GM23338 (cell line): ENCODE measurements around the gene PTPRN2. TPM values are rescaled to one million over a fixed set of nuclear protein-coding genes. Genes with fewer than 3 reads are reported as not detected.

Experiments used
- ATAC-seq: fragments of 200-7000 bp; cut with Tn5 transposase; 3 replicates; pipeline ENCODE4 v1.9.1; 2020
- DNase-seq: peaks from one replicate; pipeline ENCODE4 v3.0.0-alpha.2; 2015; ENCODE audit warnings: low spot score
- H2AFZ ChIP-seq: fragments of 200-600 bp; sonication (generic); 2 replicates; pipeline ENCODE4 v1.8.0; 2016; ENCODE audit warnings: antibody characterized with exemption, mild to moderate bottlenecking, moderate library complexity
- H3F3A ChIP-seq: fragments of 200-600 bp; sonication (generic); replicated peaks from 2 replicates; pipeline ENCODE4 v1.8.0; 2017; ENCODE audit warnings: antibody characterized with exemption, mixed run types, low read depth
- H3K27ac ChIP-seq: fragments of 200-600 bp; sonication (generic); 2 replicates; pipeline ENCODE4 v1.6.1; 2016; ENCODE audit warnings: low read depth
- H3K27me3 ChIP-seq: fragments of 200-600 bp; sonication (generic); 2 replicates; pipeline ENCODE4 v1.8.0; 2016; ENCODE audit warnings: mild to moderate bottlenecking, mixed run types, moderate library complexity; ENCODE audit not compliant: insufficient read depth
- H3K36me3 ChIP-seq: fragments of 200-600 bp; sonication (generic); 2 replicates; pipeline ENCODE4 v1.8.0; 2016; ENCODE audit warnings: mild to moderate bottlenecking; ENCODE audit not compliant: insufficient read depth
- H3K4me1 ChIP-seq: fragments of 200-600 bp; sonication (generic); 2 replicates; pipeline ENCODE4 v1.8.0; 2016; ENCODE audit warnings: mild to moderate bottlenecking, moderate library complexity; ENCODE audit not compliant: insufficient read depth
- H3K4me2 ChIP-seq: fragments of 200-600 bp; sonication (generic); 2 replicates; pipeline ENCODE4 v1.7.1; 2017; ENCODE audit warnings: mixed run types
- H3K4me3 ChIP-seq: fragments of 200-600 bp; sonication (generic); 2 replicates; pipeline ENCODE4 v1.6.1; 2016; ENCODE audit warnings: mixed run types
- H3K79me2 ChIP-seq: fragments of 200-600 bp; sonication (generic); replicated peaks from 2 replicates; pipeline ENCODE4 v1.8.0; 2017; ENCODE audit warnings: mild to moderate bottlenecking; ENCODE audit not compliant: insufficient read depth
- H3K9me2 ChIP-seq: fragments of 200-600 bp; sonication (generic); 2 replicates; pipeline ENCODE4 v1.8.0; 2017; ENCODE audit not compliant: insufficient read depth
- H4K20me1 ChIP-seq: fragments of 200-600 bp; sonication (generic); replicated peaks from 2 replicates; pipeline ENCODE4 v1.8.0; 2017; ENCODE audit warnings: mild to moderate bottlenecking; ENCODE audit not compliant: insufficient read depth
- H3K27ac Mint-ChIP-seq: 2 replicates; pipeline ENCODE4 v1.8.0; 2020; ENCODE audit warnings: inconsistent platforms, mild to moderate bottlenecking, moderate library complexity, mixed read lengths
- H3K27me3 Mint-ChIP-seq: 3 replicates; pipeline ENCODE4 v1.8.0; 2022; ENCODE audit warnings: low read depth, mild to moderate bottlenecking, moderate library complexity, mixed read lengths, inconsistent platforms; ENCODE audit not compliant: insufficient read depth, poor library complexity
- H3K36me3 Mint-ChIP-seq: 3 replicates; pipeline ENCODE4 v1.8.0; 2021; ENCODE audit warnings: low read depth, mild to moderate bottlenecking, inconsistent platforms, moderate library complexity, mixed read lengths
- H3K4me1 Mint-ChIP-seq: 3 replicates; pipeline ENCODE4 v1.8.0; 2020; ENCODE audit warnings: mild to moderate bottlenecking, inconsistent platforms, mixed read lengths
- H3K4me3 Mint-ChIP-seq: 3 replicates; pipeline ENCODE4 v1.8.0; 2021; ENCODE audit warnings: moderate library complexity, mild to moderate bottlenecking, inconsistent platforms, mixed read lengths
- H3K9me3 Mint-ChIP-seq: 3 replicates; pipeline ENCODE4 v1.8.0; 2020; ENCODE audit warnings: moderate library complexity, mild to moderate bottlenecking, inconsistent platforms, mixed read lengths
- CREB1 ChIP-seq: fragments of 250-450 bp; sonication (Bioruptor Pico); IDR thresholded peaks from 2 replicates; pipeline ENCODE4 v1.5.0; 2020; ENCODE audit warnings: low read depth, mild to moderate bottlenecking, moderate library complexity
- EZH2 ChIP-seq: fragments of 200-600 bp; sonication (generic); IDR thresholded peaks from one replicate; pipeline ENCODE4 v1.8.0; 2017; ENCODE audit warnings: antibody characterized with exemption, mild to moderate bottlenecking, low read depth; ENCODE audit not compliant: unreplicated experiment
- EZH2phosphoT487 ChIP-seq: fragments of 200-600 bp; sonication (generic); IDR thresholded peaks from one replicate; pipeline ENCODE4 v1.8.1; 2018; ENCODE audit warnings: antibody characterized with exemption; ENCODE audit not compliant: unreplicated experiment
- JUNB ChIP-seq: IDR thresholded peaks from one replicate; pipeline ENCODE4 v1.6.1; 2016; ENCODE audit warnings: antibody characterized with exemption; ENCODE audit not compliant: unreplicated experiment
- NANOG ChIP-seq: IDR thresholded peaks from 2 replicates; pipeline ENCODE4 v1.6.1; 2016; ENCODE audit warnings: antibody characterized with exemption, borderline replicate concordance
- POLR2AphosphoS5 ChIP-seq: IDR thresholded peaks from 2 replicates; pipeline ENCODE4 v1.6.1; 2016; ENCODE audit warnings: antibody characterized with exemption, low read depth
- STAT1 ChIP-seq: IDR thresholded peaks from one replicate; pipeline ENCODE4 v1.6.1; 2016; ENCODE audit warnings: antibody characterized with exemption; ENCODE audit not compliant: unreplicated experiment
- ZNF114 ChIP-seq: fragments of 250-450 bp; sonication (Bioruptor Pico); IDR thresholded peaks from 2 replicates; pipeline ENCODE4 v1.5.0; 2020; ENCODE audit warnings: mild to moderate bottlenecking, moderate library complexity
- ZNF331 ChIP-seq: fragments of 250-450 bp; sonication (Bioruptor Pico); IDR thresholded peaks from 2 replicates; pipeline ENCODE4 v1.5.0; 2020; ENCODE audit warnings: low read depth, mild to moderate bottlenecking, moderate library complexity
- polyA plus RNA-seq: library from polyadenylated mRNA; unstranded; fragments of >200 nt; fragmentation: Nextera tagmentation; extraction: Ambion mirVana; gene quantifications from 2 replicates; pipeline ENCODE4 v1.2.1, GENCODE V29; 2016
- total RNA-seq: library from RNA; depleted of rRNA; stranded (reverse); fragments of >200 nt; shearing (Covaris generic); gene quantifications from 2 replicates; pipeline ENCODE4 v1.2.3, GENCODE V29; 2014
- TF ChIP-seq, protein P1 (sequence below): IDR thresholded peaks from one replicate; pipeline ENCODE4 v1.6.1; 2018; ENCODE audit warnings: antibody characterized with exemption; ENCODE audit not compliant: unreplicated experiment
- TF ChIP-seq, protein P2 (sequence below): IDR thresholded peaks from 2 replicates; pipeline ENCODE4 v1.6.1; 2016; ENCODE audit warnings: antibody characterized with exemption
- TF ChIP-seq, protein P3 (sequence below): fragments of 250-450 bp; sonication (Bioruptor Pico); IDR thresholded peaks from 2 replicates; pipeline ENCODE4 v1.5.0; 2020; ENCODE audit warnings: mild to moderate bottlenecking, moderate library complexity
- TF ChIP-seq, protein P4 (sequence below), 2 experiments: fragments of 200-600 bp in 1 of 2; sonication (generic) in 1 of 2; conservative IDR thresholded peaks; 2 replicates each; pipeline versions ENCODE4 v1.5.1 to v1.6.1; 2016 to 2017; ENCODE audit warnings: antibody characterized with exemption in 2 of 2, low read depth in 2 of 2, mild to moderate bottlenecking in 2 of 2, moderate library complexity in 1 of 2

PTPRN2 gene
- total and polyA plus RNA-seq, 2 experiments from 2014 or later, result 0.87 to 4.0 TPM

DNA sequence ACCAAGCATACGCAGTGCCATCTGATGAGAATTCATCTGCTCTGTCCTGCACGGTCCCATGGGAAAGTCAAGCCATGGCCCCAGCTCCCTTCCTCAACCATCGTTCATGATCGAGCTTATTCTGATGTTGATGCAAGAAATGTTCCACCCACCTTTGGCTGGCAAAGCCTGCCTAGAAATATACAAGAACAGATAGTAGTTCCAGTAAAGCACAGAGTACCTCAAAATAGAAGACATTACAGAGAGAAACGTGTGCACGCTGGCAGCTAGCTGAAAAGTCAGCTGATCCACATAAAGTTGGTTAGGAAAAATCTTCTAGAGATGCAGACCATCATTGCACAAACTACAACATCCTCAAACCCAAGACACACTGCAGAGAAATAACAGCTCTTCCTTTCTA lies 127.0 kb downstream of the PTPRN2 start:
- H3K9me2 ChIP-seq, result peaks cover 4% of the 10 kb centered on the region; the same call in 1 of the 2 replicates
- Mint-ChIP-seq H3K9me3 (peaks cover 69% of the 10 kb centered on the region), H3K4me3 (no peak overlapping the region), H3K36me3 (peaks cover 26% of the 10 kb centered on the region), H3K27me3 (peaks cover 2% of the 10 kb centered on the region), H3K4me1 (no peaks in the 10 kb centered on the region), H3K27ac (no peak overlapping the region)
- TF ChIP-seq CREB1 (CRISPR knock-in tag) (no peak), NANOG (no peak), JUNB (no peak), ZNF331 (no peak), EZH2 (no peak), STAT1 (no peak), EZH2phosphoT487 (no peak), ZNF114 (no peak), POLR2AphosphoS5 (no peak)
- TF ChIP-seq, protein P1, sequence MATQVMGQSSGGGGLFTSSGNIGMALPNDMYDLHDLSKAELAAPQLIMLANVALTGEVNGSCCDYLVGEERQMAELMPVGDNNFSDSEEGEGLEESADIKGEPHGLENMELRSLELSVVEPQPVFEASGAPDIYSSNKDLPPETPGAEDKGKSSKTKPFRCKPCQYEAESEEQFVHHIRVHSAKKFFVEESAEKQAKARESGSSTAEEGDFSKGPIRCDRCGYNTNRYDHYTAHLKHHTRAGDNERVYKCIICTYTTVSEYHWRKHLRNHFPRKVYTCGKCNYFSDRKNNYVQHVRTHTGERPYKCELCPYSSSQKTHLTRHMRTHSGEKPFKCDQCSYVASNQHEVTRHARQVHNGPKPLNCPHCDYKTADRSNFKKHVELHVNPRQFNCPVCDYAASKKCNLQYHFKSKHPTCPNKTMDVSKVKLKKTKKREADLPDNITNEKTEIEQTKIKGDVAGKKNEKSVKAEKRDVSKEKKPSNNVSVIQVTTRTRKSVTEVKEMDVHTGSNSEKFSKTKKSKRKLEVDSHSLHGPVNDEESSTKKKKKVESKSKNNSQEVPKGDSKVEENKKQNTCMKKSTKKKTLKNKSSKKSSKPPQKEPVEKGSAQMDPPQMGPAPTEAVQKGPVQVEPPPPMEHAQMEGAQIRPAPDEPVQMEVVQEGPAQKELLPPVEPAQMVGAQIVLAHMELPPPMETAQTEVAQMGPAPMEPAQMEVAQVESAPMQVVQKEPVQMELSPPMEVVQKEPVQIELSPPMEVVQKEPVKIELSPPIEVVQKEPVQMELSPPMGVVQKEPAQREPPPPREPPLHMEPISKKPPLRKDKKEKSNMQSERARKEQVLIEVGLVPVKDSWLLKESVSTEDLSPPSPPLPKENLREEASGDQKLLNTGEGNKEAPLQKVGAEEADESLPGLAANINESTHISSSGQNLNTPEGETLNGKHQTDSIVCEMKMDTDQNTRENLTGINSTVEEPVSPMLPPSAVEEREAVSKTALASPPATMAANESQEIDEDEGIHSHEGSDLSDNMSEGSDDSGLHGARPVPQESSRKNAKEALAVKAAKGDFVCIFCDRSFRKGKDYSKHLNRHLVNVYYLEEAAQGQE, result no peak
- TF ChIP-seq, protein P2, sequence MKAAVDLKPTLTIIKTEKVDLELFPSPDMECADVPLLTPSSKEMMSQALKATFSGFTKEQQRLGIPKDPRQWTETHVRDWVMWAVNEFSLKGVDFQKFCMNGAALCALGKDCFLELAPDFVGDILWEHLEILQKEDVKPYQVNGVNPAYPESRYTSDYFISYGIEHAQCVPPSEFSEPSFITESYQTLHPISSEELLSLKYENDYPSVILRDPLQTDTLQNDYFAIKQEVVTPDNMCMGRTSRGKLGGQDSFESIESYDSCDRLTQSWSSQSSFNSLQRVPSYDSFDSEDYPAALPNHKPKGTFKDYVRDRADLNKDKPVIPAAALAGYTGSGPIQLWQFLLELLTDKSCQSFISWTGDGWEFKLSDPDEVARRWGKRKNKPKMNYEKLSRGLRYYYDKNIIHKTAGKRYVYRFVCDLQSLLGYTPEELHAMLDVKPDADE, result no peak
- TF ChIP-seq, protein P3, sequence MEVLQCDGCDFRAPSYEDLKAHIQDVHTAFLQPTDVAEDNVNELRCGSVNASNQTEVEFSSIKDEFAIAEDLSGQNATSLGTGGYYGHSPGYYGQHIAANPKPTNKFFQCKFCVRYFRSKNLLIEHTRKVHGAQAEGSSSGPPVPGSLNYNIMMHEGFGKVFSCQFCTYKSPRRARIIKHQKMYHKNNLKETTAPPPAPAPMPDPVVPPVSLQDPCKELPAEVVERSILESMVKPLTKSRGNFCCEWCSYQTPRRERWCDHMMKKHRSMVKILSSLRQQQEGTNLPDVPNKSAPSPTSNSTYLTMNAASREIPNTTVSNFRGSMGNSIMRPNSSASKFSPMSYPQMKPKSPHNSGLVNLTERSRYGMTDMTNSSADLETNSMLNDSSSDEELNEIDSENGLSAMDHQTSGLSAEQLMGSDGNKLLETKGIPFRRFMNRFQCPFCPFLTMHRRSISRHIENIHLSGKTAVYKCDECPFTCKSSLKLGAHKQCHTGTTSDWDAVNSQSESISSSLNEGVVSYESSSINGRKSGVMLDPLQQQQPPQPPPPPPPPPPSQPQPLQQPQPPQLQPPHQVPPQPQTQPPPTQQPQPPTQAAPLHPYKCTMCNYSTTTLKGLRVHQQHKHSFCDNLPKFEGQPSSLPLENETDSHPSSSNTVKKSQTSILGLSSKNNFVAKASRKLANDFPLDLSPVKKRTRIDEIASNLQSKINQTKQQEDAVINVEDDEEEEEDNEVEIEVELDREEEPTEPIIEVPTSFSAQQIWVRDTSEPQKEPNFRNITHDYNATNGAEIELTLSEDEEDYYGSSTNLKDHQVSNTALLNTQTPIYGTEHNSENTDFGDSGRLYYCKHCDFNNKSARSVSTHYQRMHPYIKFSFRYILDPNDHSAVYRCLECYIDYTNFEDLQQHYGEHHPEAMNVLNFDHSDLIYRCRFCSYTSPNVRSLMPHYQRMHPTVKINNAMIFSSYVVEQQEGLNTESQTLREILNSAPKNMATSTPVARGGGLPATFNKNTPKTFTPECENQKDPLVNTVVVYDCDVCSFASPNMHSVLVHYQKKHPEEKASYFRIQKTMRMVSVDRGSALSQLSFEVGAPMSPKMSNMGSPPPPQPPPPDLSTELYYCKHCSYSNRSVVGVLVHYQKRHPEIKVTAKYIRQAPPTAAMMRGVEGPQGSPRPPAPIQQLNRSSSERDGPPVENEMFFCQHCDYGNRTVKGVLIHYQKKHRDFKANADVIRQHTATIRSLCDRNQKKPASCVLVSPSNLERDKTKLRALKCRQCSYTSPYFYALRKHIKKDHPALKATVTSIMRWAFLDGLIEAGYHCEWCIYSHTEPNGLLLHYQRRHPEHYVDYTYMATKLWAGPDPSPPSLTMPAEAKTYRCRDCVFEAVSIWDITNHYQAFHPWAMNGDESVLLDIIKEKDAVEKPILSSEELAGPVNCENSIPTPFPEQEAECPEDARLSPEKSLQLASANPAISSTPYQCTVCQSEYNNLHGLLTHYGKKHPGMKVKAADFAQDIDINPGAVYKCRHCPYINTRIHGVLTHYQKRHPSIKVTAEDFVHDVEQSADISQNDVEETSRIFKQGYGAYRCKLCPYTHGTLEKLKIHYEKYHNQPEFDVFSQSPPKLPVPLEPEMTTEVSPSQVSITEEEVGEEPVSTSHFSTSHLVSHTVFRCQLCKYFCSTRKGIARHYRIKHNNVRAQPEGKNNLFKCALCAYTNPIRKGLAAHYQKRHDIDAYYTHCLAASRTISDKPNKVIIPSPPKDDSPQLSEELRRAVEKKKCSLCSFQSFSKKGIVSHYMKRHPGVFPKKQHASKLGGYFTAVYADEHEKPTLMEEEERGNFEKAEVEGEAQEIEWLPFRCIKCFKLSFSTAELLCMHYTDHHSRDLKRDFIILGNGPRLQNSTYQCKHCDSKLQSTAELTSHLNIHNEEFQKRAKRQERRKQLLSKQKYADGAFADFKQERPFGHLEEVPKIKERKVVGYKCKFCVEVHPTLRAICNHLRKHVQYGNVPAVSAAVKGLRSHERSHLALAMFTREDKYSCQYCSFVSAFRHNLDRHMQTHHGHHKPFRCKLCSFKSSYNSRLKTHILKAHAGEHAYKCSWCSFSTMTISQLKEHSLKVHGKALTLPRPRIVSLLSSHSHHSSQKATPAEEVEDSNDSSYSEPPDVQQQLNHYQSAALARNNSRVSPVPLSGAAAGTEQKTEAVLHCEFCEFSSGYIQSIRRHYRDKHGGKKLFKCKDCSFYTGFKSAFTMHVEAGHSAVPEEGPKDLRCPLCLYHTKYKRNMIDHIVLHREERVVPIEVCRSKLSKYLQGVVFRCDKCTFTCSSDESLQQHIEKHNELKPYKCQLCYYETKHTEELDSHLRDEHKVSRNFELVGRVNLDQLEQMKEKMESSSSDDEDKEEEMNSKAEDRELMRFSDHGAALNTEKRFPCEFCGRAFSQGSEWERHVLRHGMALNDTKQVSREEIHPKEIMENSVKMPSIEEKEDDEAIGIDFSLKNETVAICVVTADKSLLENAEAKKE (CRISPR knock-in tag), result no peak
- TF ChIP-seq, protein P4, sequence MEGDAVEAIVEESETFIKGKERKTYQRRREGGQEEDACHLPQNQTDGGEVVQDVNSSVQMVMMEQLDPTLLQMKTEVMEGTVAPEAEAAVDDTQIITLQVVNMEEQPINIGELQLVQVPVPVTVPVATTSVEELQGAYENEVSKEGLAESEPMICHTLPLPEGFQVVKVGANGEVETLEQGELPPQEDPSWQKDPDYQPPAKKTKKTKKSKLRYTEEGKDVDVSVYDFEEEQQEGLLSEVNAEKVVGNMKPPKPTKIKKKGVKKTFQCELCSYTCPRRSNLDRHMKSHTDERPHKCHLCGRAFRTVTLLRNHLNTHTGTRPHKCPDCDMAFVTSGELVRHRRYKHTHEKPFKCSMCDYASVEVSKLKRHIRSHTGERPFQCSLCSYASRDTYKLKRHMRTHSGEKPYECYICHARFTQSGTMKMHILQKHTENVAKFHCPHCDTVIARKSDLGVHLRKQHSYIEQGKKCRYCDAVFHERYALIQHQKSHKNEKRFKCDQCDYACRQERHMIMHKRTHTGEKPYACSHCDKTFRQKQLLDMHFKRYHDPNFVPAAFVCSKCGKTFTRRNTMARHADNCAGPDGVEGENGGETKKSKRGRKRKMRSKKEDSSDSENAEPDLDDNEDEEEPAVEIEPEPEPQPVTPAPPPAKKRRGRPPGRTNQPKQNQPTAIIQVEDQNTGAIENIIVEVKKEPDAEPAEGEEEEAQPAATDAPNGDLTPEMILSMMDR (conservative IDR thresholded peaks at IDR 0.05; ENCODE audit: low read depth in 2 of 2), result no peak
- H4K20me1 ChIP-seq, result no peaks in the 10 kb centered on the region
- DNase-seq, result no peak
- no peak overlapping the region for H2AFZ ChIP-seq
- no peaks in the 10 kb centered on the region for H3F3A ChIP-seq
- ATAC-seq, result no peak
- H3K27me3 ChIP-seq, result no peaks in the 10 kb centered on the region
- no peak overlapping the region for H3K27ac ChIP-seq
- no peaks in the 10 kb centered on the region for H3K79me2 ChIP-seq
- H3K4me3 ChIP-seq, result no peak overlapping the region
- H3K4me1 ChIP-seq, result no peaks in the 10 kb centered on the region
- no peaks in the 10 kb centered on the region for H3K36me3 ChIP-seq
- H3K4me2 ChIP-seq, result no peak overlapping the region
